ENCODE results near the gene KLK11. TPM values are rescaled to one million over a fixed set of nuclear protein-coding genes. Genes with fewer than 3 reads are reported as not detected.

KLK11 gene
- total RNA-seq, 1 donor from 2014 or later: not detected

DNA sequence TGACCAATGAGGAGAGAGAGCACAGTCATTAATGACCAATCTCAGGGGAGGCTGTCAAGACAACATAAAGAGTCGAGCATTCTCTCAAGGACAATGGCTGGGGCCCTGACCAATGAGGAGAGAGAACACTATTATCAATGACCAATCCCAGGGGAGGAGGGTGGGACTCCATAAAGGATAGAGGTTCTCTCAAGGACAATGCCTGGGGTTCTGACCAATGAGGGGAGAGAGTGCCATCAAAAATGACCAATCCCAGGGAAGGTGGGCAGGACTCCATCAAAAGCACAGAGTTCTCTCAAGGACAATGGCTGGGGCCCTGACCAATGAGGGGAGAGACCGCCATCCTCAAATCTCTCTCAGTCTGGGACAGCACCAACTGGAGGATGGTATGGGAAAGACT is 3.3 kb upstream of the KLK11 start:
- no peak for DNase-seq (ENCODE audit: low spot score in 2 of 2)
- H3K4me1 ChIP-seq: no peaks in the 10 kb centered on the region
- H3K27me3 ChIP-seq: no peaks in the 10 kb centered on the region
- TF ChIP-seq, protein P1, sequence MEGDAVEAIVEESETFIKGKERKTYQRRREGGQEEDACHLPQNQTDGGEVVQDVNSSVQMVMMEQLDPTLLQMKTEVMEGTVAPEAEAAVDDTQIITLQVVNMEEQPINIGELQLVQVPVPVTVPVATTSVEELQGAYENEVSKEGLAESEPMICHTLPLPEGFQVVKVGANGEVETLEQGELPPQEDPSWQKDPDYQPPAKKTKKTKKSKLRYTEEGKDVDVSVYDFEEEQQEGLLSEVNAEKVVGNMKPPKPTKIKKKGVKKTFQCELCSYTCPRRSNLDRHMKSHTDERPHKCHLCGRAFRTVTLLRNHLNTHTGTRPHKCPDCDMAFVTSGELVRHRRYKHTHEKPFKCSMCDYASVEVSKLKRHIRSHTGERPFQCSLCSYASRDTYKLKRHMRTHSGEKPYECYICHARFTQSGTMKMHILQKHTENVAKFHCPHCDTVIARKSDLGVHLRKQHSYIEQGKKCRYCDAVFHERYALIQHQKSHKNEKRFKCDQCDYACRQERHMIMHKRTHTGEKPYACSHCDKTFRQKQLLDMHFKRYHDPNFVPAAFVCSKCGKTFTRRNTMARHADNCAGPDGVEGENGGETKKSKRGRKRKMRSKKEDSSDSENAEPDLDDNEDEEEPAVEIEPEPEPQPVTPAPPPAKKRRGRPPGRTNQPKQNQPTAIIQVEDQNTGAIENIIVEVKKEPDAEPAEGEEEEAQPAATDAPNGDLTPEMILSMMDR (IDR thresholded peaks at IDR 0.05): no peak
- no peaks in the 10 kb centered on the region for H3K9me3 ChIP-seq
- H3K36me3 ChIP-seq: no peaks in the 10 kb centered on the region
- H3K4me3 ChIP-seq: no peak overlapping the region
- no peak overlapping the region for H3K27ac ChIP-seq
- intact Hi-C loops (cut with DNase I): no loop called here

DNA sequence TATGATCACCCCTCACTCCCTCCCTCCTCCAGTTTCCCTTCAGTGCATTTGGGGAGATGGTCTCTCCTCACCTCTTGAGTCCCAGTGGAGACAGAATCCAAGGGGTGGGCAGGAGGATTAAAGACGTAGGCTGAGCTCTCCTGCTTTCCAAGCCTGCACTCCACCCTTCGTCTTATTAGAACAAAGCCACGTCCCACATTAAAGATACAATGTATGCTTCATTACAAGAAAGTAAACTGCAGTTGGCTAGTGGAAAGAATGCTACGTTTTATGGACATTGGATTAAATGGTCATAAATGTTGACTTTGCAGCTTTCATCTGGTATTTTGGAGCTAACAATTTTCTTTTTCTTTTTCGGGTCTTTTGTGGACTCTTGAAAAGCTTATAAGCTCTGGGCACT is 1.5 kb upstream of the KLK11 start:
- TF ChIP-seq, protein P1 (IDR thresholded peaks at IDR 0.05): no peak
- no peak overlapping the region for H3K27ac ChIP-seq
- intact Hi-C loops (cut with DNase I): no loop called here
- no peaks in the 10 kb centered on the region for H3K36me3 ChIP-seq
- no peaks in the 10 kb centered on the region for H3K27me3 ChIP-seq
- H3K9me3 ChIP-seq: no peaks in the 10 kb centered on the region
- no peak overlapping the region for H3K4me3 ChIP-seq
- no peak for DNase-seq (ENCODE audit: low spot score in 2 of 2)
- no peaks in the 10 kb centered on the region for H3K4me1 ChIP-seq

DNA sequence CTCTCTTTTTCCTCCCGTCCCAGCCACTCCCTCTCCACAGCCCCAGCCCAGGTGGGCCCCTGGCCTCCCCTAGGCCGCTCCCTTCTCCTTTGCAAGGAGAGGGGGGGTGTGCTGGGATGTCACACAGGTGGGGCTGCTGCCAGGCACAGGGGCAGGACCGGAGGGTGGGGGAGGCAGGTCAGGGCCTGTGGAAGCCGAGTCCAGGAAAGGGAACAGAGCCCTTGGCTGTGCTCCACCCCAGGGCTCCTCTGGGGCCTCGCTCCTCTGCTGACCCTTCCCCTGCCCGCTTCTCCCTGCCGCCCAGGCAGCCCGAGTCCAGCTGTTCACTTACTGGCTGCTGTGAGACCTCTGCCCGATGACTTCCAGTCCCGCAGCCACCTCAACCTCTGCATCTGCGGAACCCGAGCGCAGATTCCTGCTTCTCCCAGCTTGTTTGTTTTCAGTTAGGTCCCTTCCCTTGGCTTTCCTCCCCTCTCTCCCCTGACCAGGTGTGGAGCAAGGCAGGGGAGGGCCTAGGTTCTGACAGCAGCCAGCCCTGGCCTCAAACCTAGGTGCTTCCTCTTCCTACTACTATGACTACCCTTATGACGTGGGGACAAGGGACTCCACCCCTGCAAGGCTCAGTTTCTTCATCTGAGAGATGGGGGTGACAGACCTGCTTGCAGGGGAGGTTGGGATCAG is 850 bp upstream of the KLK11 start:
- TF ChIP-seq, protein P1 (IDR thresholded peaks at IDR 0.05): no peak
- Histone ChIP-seq H3K36me3 (no peaks in the 10 kb centered on the region), H3K9me3 (no peaks in the 10 kb centered on the region), H3K27ac (no peak overlapping the region), H3K27me3 (no peaks in the 10 kb centered on the region), H3K4me3 (no peak overlapping the region), H3K4me1 (no peaks in the 10 kb centered on the region)
- no peak for DNase-seq (ENCODE audit: low spot score in 2 of 2)
- intact Hi-C loops (cut with DNase I): no loop called here

DNA sequence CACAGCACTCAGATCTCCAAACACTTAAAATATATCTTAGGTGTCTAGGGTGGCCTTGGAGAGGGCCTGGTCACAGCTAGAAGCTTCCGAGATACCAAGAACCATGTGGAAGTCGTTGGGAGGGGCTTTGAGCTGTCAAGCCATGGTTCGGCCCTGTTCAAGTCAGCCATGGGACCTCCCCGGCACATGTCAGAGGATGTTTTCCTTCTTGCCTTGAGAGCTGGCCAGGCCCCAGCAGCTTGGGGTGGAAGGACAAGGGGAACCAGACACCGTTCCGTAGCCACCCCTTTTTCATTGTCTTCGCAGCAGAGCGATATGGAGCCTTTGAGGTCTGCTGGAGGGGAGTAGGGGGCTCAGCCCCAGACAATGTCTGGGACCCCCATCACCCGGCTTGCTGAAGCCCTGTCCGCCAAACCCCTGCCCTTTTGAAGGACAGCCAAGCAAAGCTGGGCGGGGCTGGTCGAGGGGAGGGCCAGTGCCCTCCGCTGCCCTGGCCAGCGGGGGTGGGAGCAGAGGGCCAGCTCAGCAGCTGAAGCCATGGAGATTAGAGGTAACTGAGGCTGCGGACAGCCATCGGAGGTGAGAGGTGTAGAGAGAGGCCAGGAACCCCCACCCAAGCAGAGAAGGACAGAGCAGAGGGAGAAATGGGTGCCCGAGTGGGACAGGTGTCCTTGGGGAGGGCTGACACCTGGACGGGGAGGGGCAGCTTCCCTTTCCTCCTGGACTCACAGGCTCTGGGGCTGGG is 435 bp downstream of the KLK11 start:
- intact Hi-C loops (cut with DNase I): no loop called here
- Histone ChIP-seq H3K27me3 (no peaks in the 10 kb centered on the region), H3K9me3 (no peaks in the 10 kb centered on the region), H3K4me1 (no peaks in the 10 kb centered on the region), H3K36me3 (no peaks in the 10 kb centered on the region), H3K4me3 (no peak overlapping the region), H3K27ac (no peak overlapping the region)
- no peak for DNase-seq (ENCODE audit: low spot score in 2 of 2)
- TF ChIP-seq, protein P1 (IDR thresholded peaks at IDR 0.05): no peak

DNA sequence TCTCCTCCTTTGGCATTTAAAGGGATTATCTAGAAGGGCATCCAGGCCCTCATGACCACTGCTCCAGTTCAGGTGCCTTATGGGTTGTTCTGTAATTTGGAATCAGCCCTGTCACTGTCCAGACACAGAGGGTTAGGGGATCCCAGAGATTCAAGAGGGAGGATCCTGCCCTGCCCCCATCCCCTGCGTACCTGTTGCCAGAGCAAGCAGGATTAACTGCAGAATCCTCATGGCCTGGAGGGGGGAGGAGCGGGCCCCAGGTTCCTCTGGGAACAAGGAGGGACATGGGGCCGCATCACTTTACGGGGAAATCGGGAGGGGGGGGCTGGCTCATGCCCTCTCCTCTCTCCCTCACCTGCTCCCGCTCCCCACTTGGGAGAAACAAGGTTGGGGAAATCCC is 1.0 kb downstream of the KLK11 start:
- no peaks in the 10 kb centered on the region for H3K36me3 ChIP-seq
- H3K4me1 ChIP-seq: no peaks in the 10 kb centered on the region
- intact Hi-C loops (cut with DNase I): no loop called here
- H3K4me3 ChIP-seq: no peak overlapping the region
- no peaks in the 10 kb centered on the region for H3K27me3 ChIP-seq
- no peaks in the 10 kb centered on the region for H3K9me3 ChIP-seq
- no peak overlapping the region for H3K27ac ChIP-seq
- no peak for DNase-seq (ENCODE audit: low spot score in 2 of 2)
- TF ChIP-seq, protein P1 (IDR thresholded peaks at IDR 0.05): no peak
